Erythroblast (primary cell): ENCODE results near the gene SLC52A1.

Experiments used
- GATA1 ChIP-seq: IDR thresholded peaks from 2 replicates; pipeline ENCODE4 v1.6.1; 2011; ENCODE audit warnings: low read depth, mild to moderate bottlenecking, control low read depth, low read length, moderate library complexity
- POLR2A ChIP-seq: IDR thresholded peaks from 2 replicates; pipeline ENCODE4 v1.6.1; 2011; ENCODE audit warnings: mild to moderate bottlenecking, low read length

GRCh38 chr17:5034063-5034462 is 1.2 kb downstream of the SLC52A1 start:
- TF ChIP-seq POLR2A (no peak), GATA1 (no peak)
